ENCODE measurements around the gene MED13. TPM values are rescaled to one million over a fixed set of nuclear protein-coding genes. Genes with fewer than 3 reads are reported as not detected.

The MED13 gene
- total and polyA plus RNA-seq, 11 donors = 5.6 to 59.1 (median 38.9) TPM

GRCh38 chr17:62105357-62105756 is 40.3 kb upstream of the MED13 start:
- 58 to 75% (median 61%) methylated on average over 3 of the region's 3 CpGs for WGBS, 4 donors
- intact Hi-C loops (cut with DNase I) = no loop called here
- DNase-seq = no peak
- TF ChIP-seq, protein P1, sequence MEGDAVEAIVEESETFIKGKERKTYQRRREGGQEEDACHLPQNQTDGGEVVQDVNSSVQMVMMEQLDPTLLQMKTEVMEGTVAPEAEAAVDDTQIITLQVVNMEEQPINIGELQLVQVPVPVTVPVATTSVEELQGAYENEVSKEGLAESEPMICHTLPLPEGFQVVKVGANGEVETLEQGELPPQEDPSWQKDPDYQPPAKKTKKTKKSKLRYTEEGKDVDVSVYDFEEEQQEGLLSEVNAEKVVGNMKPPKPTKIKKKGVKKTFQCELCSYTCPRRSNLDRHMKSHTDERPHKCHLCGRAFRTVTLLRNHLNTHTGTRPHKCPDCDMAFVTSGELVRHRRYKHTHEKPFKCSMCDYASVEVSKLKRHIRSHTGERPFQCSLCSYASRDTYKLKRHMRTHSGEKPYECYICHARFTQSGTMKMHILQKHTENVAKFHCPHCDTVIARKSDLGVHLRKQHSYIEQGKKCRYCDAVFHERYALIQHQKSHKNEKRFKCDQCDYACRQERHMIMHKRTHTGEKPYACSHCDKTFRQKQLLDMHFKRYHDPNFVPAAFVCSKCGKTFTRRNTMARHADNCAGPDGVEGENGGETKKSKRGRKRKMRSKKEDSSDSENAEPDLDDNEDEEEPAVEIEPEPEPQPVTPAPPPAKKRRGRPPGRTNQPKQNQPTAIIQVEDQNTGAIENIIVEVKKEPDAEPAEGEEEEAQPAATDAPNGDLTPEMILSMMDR (IDR thresholded peaks at IDR 0.05) = no peak
- TF ChIP-seq POLR2A (IDR thresholded peaks at IDR 0.05) = no peak
- H3K27ac ChIP-seq = no peak overlapping the region
- ATAC-seq = no peak
- no peaks in the 10 kb centered on the region for H3K4me1 ChIP-seq
- no peak overlapping the region for H3K4me3 ChIP-seq
- H3K9me3 ChIP-seq = no peaks in the 10 kb centered on the region
- peaks cover 0 to 17% (median 0%) of the 10 kb centered on the region in 9 donors for H3K27me3 ChIP-seq
- no peaks in the 10 kb centered on the region for H3K36me3 ChIP-seq

- no peak overlapping the region for H3K4me3 ChIP-seq
- TF ChIP-seq, protein P1 (IDR thresholded peaks at IDR 0.05) = no peak
- no peak for TF ChIP-seq POLR2A (IDR thresholded peaks at IDR 0.05)
- no peak for DNase-seq
- H3K9me3 ChIP-seq = no peaks in the 10 kb centered on the region
- 66 to 88% (median 86%) methylated on average over 4 of the region's 4 CpGs for WGBS, 4 donors
- no peaks in the 10 kb centered on the region for H3K4me1 ChIP-seq
- no peaks in the 10 kb centered on the region for H3K36me3 ChIP-seq
- intact Hi-C loops (cut with DNase I) = no loop called here
- peaks cover 0 to 8% (median 0%) of the 10 kb centered on the region in 9 donors for H3K27me3 ChIP-seq
- H3K27ac ChIP-seq = no peak overlapping the region
- ATAC-seq = no peak
Observed at GRCh38 chr17:62101515-62101914, 36.4 kb upstream of the MED13 start.

GRCh38 chr17:62101090-62101489 is 36.0 kb upstream of the MED13 start:
- H3K4me3 ChIP-seq = no peak overlapping the region
- intact Hi-C loops (cut with DNase I) = no loop called here
- peaks cover 0 to 3% (median 0%) of the 10 kb centered on the region in 9 donors for H3K27me3 ChIP-seq
- H3K27ac ChIP-seq = no peak overlapping the region
- TF ChIP-seq POLR2A (IDR thresholded peaks at IDR 0.05) = no peak
- TF ChIP-seq, protein P1 (IDR thresholded peaks at IDR 0.05) = no peak
- no peaks in the 10 kb centered on the region for H3K9me3 ChIP-seq
- no peaks in the 10 kb centered on the region for H3K4me1 ChIP-seq
- DNase-seq (no peak), ATAC-seq (no peak)
- no peaks in the 10 kb centered on the region for H3K36me3 ChIP-seq

- TF ChIP-seq, protein P1 (IDR thresholded peaks at IDR 0.05) = no peak
- no peak for TF ChIP-seq POLR2A (IDR thresholded peaks at IDR 0.05)
- Histone ChIP-seq H3K4me1 (no peaks in the 10 kb centered on the region), H3K9me3 (no peaks in the 10 kb centered on the region), H3K27me3 (no peaks in the 10 kb centered on the region), H3K4me3 (no peak overlapping the region), H3K27ac (no peak overlapping the region), H3K36me3 (no peaks in the 10 kb centered on the region)
- ATAC-seq (no peak), DNase-seq (no peak)
- intact Hi-C loops (cut with DNase I) = no loop called here
- 85 to 97% (median 95%) methylated on average over 1 of the region's 1 CpG for WGBS, 4 donors
Observed at GRCh38 chr17:62100055-62100454, 35.0 kb upstream of the MED13 start.
